ENCODE results near the gene CEP70. TPM values are rescaled to one million over a fixed set of nuclear protein-coding genes. Genes with fewer than 3 reads are reported as not detected.

Gene CEP70
- total and polyA plus RNA-seq, 2 donors (not counting 1 experiment from before 2014, with no cell fraction given), result 1.00 to 9.6 TPM

DNA sequence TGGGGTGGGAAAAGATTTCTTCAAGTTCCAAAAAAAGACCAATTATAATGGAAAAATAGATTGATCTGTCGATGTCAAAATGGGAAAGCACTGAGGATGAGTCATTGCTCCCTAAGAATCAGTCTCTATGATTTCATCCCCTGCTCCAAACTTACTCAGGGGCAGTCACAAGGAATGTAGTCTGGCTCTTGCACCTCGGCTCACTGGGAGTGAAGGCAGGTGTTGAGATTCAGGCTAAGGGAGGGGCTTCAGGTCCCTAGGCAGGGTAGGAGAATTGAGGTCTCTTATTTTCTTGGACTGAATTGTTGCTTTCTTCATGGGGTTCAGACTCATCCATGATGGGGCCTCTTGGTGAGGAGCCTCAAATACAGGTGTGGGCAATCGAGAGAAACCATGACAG is 145.4 kb downstream of the CEP70 start:
- intact Hi-C loops (cut with micrococcal nuclease), result no loop called here
- 100% methylated on average over 1 of the region's 3 CpGs for WGBS (ENCODE audit: insufficient coverage)
- no peaks in the 10 kb centered on the region for H3K9me3 ChIP-seq (ENCODE audit: control extremely low read depth in 1 of 3, control insufficient read depth in 2 of 3, insufficient read depth in 1 of 3, low read length in 2 of 3)

DNA sequence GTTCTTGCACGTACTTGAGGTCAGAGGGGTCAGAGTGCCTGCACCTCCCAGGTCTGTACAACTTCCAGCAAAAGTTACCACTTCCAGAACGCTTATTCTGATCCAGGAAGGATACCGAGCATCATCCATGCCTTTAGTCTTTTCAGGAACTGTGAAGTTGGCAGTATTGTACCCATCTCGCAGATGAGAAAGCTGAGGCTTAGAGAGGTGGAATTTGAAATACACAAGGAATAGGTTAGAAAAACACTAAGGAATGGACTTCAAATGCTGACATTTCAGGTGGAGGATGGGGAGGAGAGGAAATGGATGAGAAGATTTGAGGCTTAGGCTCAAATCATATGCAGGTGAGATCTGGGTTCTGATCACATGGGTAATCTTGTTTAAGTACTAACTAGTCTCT is 148.4 kb downstream of the CEP70 start:
- intact Hi-C loops (cut with micrococcal nuclease), result no loop called here
- ChIA-PET POLR2A (no interaction called here), CTCF (no interaction called here)
- WGBS (ENCODE audit: insufficient coverage), result 80% methylated on average over 4 of the region's 4 CpGs
- Histone ChIP-seq H3K9me3 (ENCODE audit: control extremely low read depth in 1 of 3, control insufficient read depth in 2 of 3, insufficient read depth in 1 of 3, low read length in 2 of 3) (no peaks in the 10 kb centered on the region), H3K9ac (ENCODE audit: low read length) (no peak overlapping the region), H3K4me1 (ENCODE audit: control insufficient read depth in 2 of 2, insufficient read depth in 2 of 2, low read length in 2 of 2) (no peaks in the 10 kb centered on the region), H3K4me3 (ENCODE audit: control extremely low read depth in 1 of 5, extremely low read depth in 1 of 5, insufficient read depth in 1 of 5, low read depth in 2 of 5, low read length in 4 of 5) (no peak overlapping the region), H3K27me3 (replicated peaks in 1 of 4; ENCODE audit: control extremely low read depth in 1 of 4, control insufficient read depth in 3 of 4, insufficient read depth in 4 of 4, low read length in 3 of 4) (no peaks in the 10 kb centered on the region), H3K27ac (ENCODE audit: low read length in 2 of 2) (no peak overlapping the region), H3K4me2 (replicated peaks; ENCODE audit: low read depth, low read length, poor library complexity, severe bottlenecking) (no peak overlapping the region), H4K20me1 (ENCODE audit: control insufficient read depth, insufficient read depth, low read length, poor library complexity, severe bottlenecking) (no peaks in the 10 kb centered on the region), H3K79me2 (ENCODE audit: control insufficient read depth, insufficient read depth, low read length) (no peaks in the 10 kb centered on the region), H2AFZ (ENCODE audit: insufficient read depth, low read depth, low read length, poor library complexity, severe bottlenecking) (no peak overlapping the region), H3K36me3 (replicated peaks in 1 of 2; ENCODE audit: control extremely low read depth in 1 of 2, control insufficient read depth in 1 of 2, extremely low read depth in 1 of 2, insufficient read depth in 2 of 2, low read length in 1 of 2) (no peaks in the 10 kb centered on the region)
- Mint-ChIP-seq H3K27ac (no peak overlapping the region), H3K27me3 (peaks cover 25% of the 10 kb centered on the region), H3K4me1 (no peaks in the 10 kb centered on the region), H3K9me3 (ENCODE audit: insufficient read depth) (no peaks in the 10 kb centered on the region), H3K4me3 (no peak overlapping the region)
- DNase-seq (no peak), ATAC-seq (ENCODE audit: low read depth) (no peak)
- no peak for TF ChIP-seq EZH2 (IDR thresholded peaks at IDR 0.05; ENCODE audit: borderline replicate concordance, insufficient read depth, low read depth, low read length, poor library complexity, severe bottlenecking)
- TF ChIP-seq, protein P1, sequence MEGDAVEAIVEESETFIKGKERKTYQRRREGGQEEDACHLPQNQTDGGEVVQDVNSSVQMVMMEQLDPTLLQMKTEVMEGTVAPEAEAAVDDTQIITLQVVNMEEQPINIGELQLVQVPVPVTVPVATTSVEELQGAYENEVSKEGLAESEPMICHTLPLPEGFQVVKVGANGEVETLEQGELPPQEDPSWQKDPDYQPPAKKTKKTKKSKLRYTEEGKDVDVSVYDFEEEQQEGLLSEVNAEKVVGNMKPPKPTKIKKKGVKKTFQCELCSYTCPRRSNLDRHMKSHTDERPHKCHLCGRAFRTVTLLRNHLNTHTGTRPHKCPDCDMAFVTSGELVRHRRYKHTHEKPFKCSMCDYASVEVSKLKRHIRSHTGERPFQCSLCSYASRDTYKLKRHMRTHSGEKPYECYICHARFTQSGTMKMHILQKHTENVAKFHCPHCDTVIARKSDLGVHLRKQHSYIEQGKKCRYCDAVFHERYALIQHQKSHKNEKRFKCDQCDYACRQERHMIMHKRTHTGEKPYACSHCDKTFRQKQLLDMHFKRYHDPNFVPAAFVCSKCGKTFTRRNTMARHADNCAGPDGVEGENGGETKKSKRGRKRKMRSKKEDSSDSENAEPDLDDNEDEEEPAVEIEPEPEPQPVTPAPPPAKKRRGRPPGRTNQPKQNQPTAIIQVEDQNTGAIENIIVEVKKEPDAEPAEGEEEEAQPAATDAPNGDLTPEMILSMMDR (IDR thresholded peaks at IDR 0.05), result no peak

More for the DNA sequence above, 145.4 kb downstream of the CEP70 start:
- H3K9me3 Mint-ChIP-seq (ENCODE audit: insufficient read depth), result no peaks in the 10 kb centered on the region
- POLR2A ChIA-PET, result no interaction called here
- no peak overlapping the region for H3K9ac ChIP-seq (ENCODE audit: low read length)
- ATAC-seq (ENCODE audit: low read depth), result no peak
- TF ChIP-seq, protein P1 (IDR thresholded peaks at IDR 0.05), result no peak
- TF ChIP-seq EZH2 (IDR thresholded peaks at IDR 0.05; ENCODE audit: borderline replicate concordance, insufficient read depth, low read depth, low read length, poor library complexity, severe bottlenecking), result no peak
- peaks cover 22% of the 10 kb centered on the region for H3K27me3 Mint-ChIP-seq
- no peak overlapping the region for H3K27ac Mint-ChIP-seq
- DNase-seq, result no peak
- CTCF ChIA-PET, result no interaction called here
- no peak overlapping the region for H3K4me3 Mint-ChIP-seq
- H3K27me3 ChIP-seq (replicated peaks in 1 of 4; ENCODE audit: control extremely low read depth in 1 of 4, control insufficient read depth in 3 of 4, insufficient read depth in 4 of 4, low read length in 3 of 4), result no peaks in the 10 kb centered on the region
- H3K27ac ChIP-seq (ENCODE audit: low read length in 2 of 2), result no peak overlapping the region
- H3K4me1 ChIP-seq (ENCODE audit: control insufficient read depth in 2 of 2, insufficient read depth in 2 of 2, low read length in 2 of 2), result no peaks in the 10 kb centered on the region
- no peaks in the 10 kb centered on the region for H3K36me3 ChIP-seq (replicated peaks in 1 of 2; ENCODE audit: control extremely low read depth in 1 of 2, control insufficient read depth in 1 of 2, extremely low read depth in 1 of 2, insufficient read depth in 2 of 2, low read length in 1 of 2)
- no peaks in the 10 kb centered on the region for H3K79me2 ChIP-seq (ENCODE audit: control insufficient read depth, insufficient read depth, low read length)
- H2AFZ ChIP-seq (ENCODE audit: insufficient read depth, low read depth, low read length, poor library complexity, severe bottlenecking), result no peak overlapping the region
- H3K4me2 ChIP-seq (replicated peaks; ENCODE audit: low read depth, low read length, poor library complexity, severe bottlenecking), result no peak overlapping the region
- no peaks in the 10 kb centered on the region for H4K20me1 ChIP-seq (ENCODE audit: control insufficient read depth, insufficient read depth, low read length, poor library complexity, severe bottlenecking)
- no peaks in the 10 kb centered on the region for H3K4me1 Mint-ChIP-seq
- H3K4me3 ChIP-seq (ENCODE audit: control extremely low read depth in 1 of 5, extremely low read depth in 1 of 5, insufficient read depth in 1 of 5, low read depth in 2 of 5, low read length in 4 of 5), result no peak overlapping the region

Measured in B cell (primary cell).